GM19035 (cell line): ENCODE measurements around the gene NUMB.

Experiments used
- ATAC-seq: cut with Tn5 transposase; IDR thresholded peaks from one replicate; pipeline ENCODE4 v1.9.1; 2021; ENCODE audit not compliant: unreplicated experiment

The NUMB gene

GRCh38 chr14:73465823-73466532, 7.6 kb upstream of the NUMB start:
- ATAC-seq: no peak

GRCh38 chr14:73463411-73463810, 5.1 kb upstream of the NUMB start:
- no peak for ATAC-seq

- no peak for ATAC-seq
These were observed 4.5 kb upstream of the NUMB start for GRCh38 chr14:73462815-73463214.

GRCh38 chr14:73462048-73462715, 3.8 kb upstream of the NUMB start:
- no peak for ATAC-seq

- ATAC-seq: no peak
These were observed 3.2 kb upstream of the NUMB start for GRCh38 chr14:73461478-73462047.

- no peak for ATAC-seq
These were observed 2.4 kb upstream of the NUMB start for GRCh38 chr14:73460691-73461127.

- no peak for ATAC-seq
These were observed 1.6 kb upstream of the NUMB start for GRCh38 chr14:73459959-73460358.

GRCh38 chr14:73457924-73458182, 493 bp downstream of the NUMB start:
- no peak for ATAC-seq

- ATAC-seq: no peak
These were observed 1.1 kb downstream of the NUMB start for GRCh38 chr14:73457041-73457923.

- ATAC-seq: no peak
These were observed 3.1 kb downstream of the NUMB start for GRCh38 chr14:73455294-73455693.

- no peak for ATAC-seq
These were observed 5.8 kb downstream of the NUMB start for GRCh38 chr14:73452341-73453186.

- ATAC-seq: no peak
These were observed 14.6 kb downstream of the NUMB start for GRCh38 chr14:73443758-73444157.

GRCh38 chr14:73441286-73441685, 17.1 kb downstream of the NUMB start:
- no peak for ATAC-seq

GRCh38 chr14:73438993-73439392, 19.4 kb downstream of the NUMB start:
- no peak for ATAC-seq

- ATAC-seq: no peak
These were observed 21.1 kb downstream of the NUMB start for GRCh38 chr14:73437206-73437605.

GRCh38 chr14:73432124-73432523, 26.2 kb downstream of the NUMB start:
- no peak for ATAC-seq

GRCh38 chr14:73428353-73428824, 30.0 kb downstream of the NUMB start:
- no peak for ATAC-seq

GRCh38 chr14:73427516-73428264, 30.7 kb downstream of the NUMB start:
- ATAC-seq: no peak

GRCh38 chr14:73426877-73427276, 31.5 kb downstream of the NUMB start:
- ATAC-seq: no peak

GRCh38 chr14:73424453-73424852, 33.9 kb downstream of the NUMB start:
- no peak for ATAC-seq
